ENCODE results near the gene STXBP4. TPM values are rescaled to one million over a fixed set of nuclear protein-coding genes. Genes with fewer than 3 reads are reported as not detected.

Gene STXBP4
- total RNA-seq, 3 donors from 2014 or later: 4.6 to 15.4 (median 8.8) TPM

- no peak for TF ChIP-seq CTCF (IDR thresholded peaks at IDR 0.05)
Measured at GRCh38 chr17:55110521-55110920, 142.0 kb downstream of the STXBP4 start.

DNA sequence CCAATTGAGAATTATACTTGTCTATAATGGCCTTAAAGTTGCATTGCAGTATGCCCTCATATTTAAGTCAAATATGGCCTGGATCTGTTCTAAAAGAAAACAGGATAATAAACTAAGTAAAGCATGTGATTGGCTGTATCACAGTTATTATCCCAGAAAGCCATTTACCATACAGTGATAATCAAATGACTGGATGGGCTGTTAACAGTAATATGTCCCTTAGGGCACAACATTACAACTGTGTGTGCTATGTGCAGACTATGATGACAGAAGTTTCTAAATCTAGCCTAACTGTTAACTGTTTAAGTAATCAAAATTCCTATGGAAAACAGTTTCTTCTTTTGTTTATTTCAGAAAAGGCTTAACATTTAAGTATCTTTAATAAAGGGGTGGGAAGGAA is 145.7 kb downstream of the STXBP4 start:
- Histone ChIP-seq H3K9me3 (no peaks in the 10 kb centered on the region), H3K36me3 (ENCODE audit: low read depth) (no peaks in the 10 kb centered on the region), H3K4me1 (ENCODE audit: low read depth) (peaks cover 13% of the 10 kb centered on the region), H3K4me3 (no peak overlapping the region)
- intact Hi-C loops (cut with DNase I, micrococcal nuclease): no loop called here
- TF ChIP-seq CTCF (IDR thresholded peaks at IDR 0.05): no peak
- DNase-seq (no peak), ATAC-seq (no peak)

More at GRCh38 chr17:55110521-55110920, 142.0 kb downstream of the STXBP4 start:
- DNase-seq: peak in 1 of 3 donors; percentile 17
- Histone ChIP-seq H3K4me3 (no peak overlapping the region), H3K4me1 (ENCODE audit: low read depth) (no peaks in the 10 kb centered on the region), H3K9me3 (no peaks in the 10 kb centered on the region), H3K36me3 (ENCODE audit: low read depth) (no peaks in the 10 kb centered on the region)
- intact Hi-C loops (cut with DNase I, micrococcal nuclease): no loop called here
- peak; percentile 58 for ATAC-seq

DNA sequence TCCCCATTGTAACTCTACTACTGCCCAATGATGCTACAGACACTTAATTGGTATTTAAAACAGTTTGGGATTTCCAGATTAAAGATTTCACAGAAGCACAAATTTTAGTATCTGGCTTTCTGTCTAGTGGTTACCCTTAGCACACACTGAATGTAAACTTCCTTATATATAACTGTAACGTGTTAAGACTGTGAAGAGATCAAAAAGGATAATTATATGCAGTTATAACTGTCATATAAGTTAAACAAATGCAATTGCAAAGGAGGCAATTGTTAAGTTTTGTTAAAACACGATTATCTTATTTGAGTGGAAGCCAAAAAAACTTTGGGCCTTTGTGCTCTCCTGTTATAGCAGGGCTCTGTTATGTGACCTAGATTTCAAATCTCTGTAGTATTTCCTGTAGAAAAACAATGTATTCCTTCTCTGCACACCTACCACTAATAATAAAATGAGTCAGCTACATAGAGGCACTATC is 147.9 kb downstream of the STXBP4 start:
- intact Hi-C loops (cut with DNase I, micrococcal nuclease): no loop called here

GRCh38 chr17:55117164-55117563 is 148.6 kb downstream of the STXBP4 start:
- ATAC-seq (peak; percentile 87), DNase-seq (no peak)
- intact Hi-C loops (cut with DNase I, micrococcal nuclease): no loop called here
- no peaks in the 10 kb centered on the region for H3K9me3 ChIP-seq
- H3K4me1 ChIP-seq (ENCODE audit: low read depth): peaks cover 13% of the 10 kb centered on the region
- no peaks in the 10 kb centered on the region for H3K36me3 ChIP-seq (ENCODE audit: low read depth)
- no peak for TF ChIP-seq CTCF (IDR thresholded peaks at IDR 0.05)
- no peak overlapping the region for H3K4me3 ChIP-seq

More for the DNA sequence above, 147.9 kb downstream of the STXBP4 start:
- ATAC-seq: peak; percentile 84
- H3K36me3 ChIP-seq (ENCODE audit: low read depth): no peaks in the 10 kb centered on the region
- H3K9me3 ChIP-seq: no peaks in the 10 kb centered on the region
- DNase-seq: no peak
- H3K4me3 ChIP-seq: no peak overlapping the region
- no peak for TF ChIP-seq CTCF (IDR thresholded peaks at IDR 0.05)
- H3K4me1 ChIP-seq (ENCODE audit: low read depth): peaks cover 13% of the 10 kb centered on the region

DNA sequence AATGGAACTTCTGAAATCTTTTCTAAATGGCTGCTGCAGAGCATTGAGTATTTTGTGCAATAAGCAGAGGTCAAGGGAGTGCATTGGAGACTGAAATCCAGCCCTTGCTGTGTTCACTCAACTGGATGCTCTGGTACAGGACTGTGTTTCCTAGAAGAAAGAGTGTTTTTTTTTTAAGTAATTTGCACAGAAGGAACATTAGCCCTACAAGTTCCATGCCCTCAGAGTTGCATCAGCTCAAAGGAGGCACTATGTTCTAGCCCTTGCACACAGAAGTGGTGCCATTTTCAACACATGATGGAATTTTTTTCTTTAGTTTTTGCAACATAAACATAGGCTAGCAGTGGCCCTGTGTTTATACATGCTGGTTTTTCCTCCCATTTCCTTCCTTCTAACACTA is 152.1 kb downstream of the STXBP4 start:
- DNase-seq (no peak), ATAC-seq (no peak)
- H3K9me3 ChIP-seq: no peaks in the 10 kb centered on the region
- peaks cover 24% of the 10 kb centered on the region for H3K4me1 ChIP-seq (ENCODE audit: low read depth)
- no peak for TF ChIP-seq CTCF (IDR thresholded peaks at IDR 0.05)
- H3K36me3 ChIP-seq (ENCODE audit: low read depth): no peaks in the 10 kb centered on the region
- no peak overlapping the region for H3K4me3 ChIP-seq
- intact Hi-C loops (cut with DNase I, micrococcal nuclease): no loop called here

DNA sequence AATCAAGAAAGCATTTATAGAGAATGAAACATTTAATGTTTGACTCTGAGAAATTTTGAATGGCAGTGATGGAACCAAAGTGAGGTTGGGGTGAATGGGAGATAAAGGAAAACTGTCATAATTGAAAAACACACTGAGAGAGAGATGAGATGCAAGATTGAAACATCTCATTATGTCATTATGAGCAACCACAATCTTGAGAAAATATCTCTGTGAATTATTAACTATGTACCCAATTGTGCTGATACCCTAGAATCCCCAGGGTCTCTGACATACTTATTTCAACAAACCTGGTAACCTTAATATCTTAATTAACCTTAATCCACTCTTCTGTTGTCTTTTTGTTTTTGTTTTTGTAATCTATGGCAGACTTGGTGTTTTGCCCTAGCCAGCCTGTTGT is 152.7 kb downstream of the STXBP4 start:
- no peak for TF ChIP-seq CTCF (IDR thresholded peaks at IDR 0.05)
- intact Hi-C loops (cut with DNase I, micrococcal nuclease): no loop called here
- ATAC-seq: no peak

More for the DNA sequence above, 152.7 kb downstream of the STXBP4 start:
- Histone ChIP-seq H3K36me3 (ENCODE audit: low read depth) (no peaks in the 10 kb centered on the region), H3K4me3 (no peak overlapping the region), H3K4me1 (ENCODE audit: low read depth) (peaks cover 21% of the 10 kb centered on the region), H3K9me3 (no peaks in the 10 kb centered on the region)
- no peak for DNase-seq

Data from mucosa of descending colon (tissue), 3 donors.